Medulla oblongata (tissue), 1 donor: ENCODE measurements around the gene ACTC1.
A peak's percentile ranks its signal among the peaks of the same experiment; 100 is the strongest.
"Not testable (repeated sequence)": the region's sequence is repeated elsewhere in the genome, so short reads cannot be mapped to it uniquely, and the experiment has no call there.

Experiments used
- DNase-seq: peaks from one replicate; pipeline ENCODE4 v3.0.0-alpha.2; 2015; ENCODE audit errors: extremely low spot score

The ACTC1 gene

DNA sequence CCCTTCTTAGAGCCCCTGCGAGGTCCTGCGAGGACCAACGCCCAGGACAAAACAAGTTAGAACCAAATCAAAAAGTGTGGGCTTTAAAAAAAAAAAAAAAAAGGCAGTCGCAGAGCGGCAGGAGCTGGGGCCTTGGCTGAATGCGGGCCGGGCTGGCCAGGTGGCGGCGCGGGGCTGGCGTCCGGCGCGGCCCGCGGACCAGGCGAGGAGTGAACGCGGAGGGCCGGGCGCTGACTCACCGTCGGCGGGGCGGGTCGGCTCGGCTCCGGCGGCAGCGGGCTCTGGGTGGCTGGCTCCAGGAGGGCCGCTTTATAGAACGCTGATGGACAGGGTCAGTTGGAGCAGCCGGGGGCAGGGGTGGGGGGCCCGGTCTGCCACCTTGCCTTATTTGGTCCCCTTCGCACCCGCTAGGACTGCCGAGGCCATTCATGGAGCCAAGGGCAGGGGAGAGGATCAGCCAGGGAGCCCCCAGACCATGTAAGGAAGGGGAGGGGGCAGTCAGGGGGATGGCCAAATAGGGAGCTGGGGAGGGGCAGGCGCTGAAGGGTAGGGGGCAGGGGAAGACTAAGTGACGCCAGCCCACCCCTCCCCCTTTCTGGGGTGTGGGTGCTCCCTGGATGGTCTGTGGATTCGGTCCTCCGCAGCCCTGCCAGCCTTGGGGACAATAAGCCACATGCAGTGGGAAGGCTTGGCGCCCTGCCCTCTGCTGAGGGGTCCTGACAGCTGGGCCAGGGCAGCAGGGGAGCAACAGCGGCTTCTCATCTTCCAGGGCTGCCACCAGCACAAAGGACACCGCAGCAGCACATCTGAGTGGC lies at the start of gene ACTC1:
Gene ACTC1 (minus strand): TSS at position 283 of the 815 bp plus-strand sequence. CDS start 741 bp downstream, outside the sequence.
- DNase-seq, result no peak

DNA sequence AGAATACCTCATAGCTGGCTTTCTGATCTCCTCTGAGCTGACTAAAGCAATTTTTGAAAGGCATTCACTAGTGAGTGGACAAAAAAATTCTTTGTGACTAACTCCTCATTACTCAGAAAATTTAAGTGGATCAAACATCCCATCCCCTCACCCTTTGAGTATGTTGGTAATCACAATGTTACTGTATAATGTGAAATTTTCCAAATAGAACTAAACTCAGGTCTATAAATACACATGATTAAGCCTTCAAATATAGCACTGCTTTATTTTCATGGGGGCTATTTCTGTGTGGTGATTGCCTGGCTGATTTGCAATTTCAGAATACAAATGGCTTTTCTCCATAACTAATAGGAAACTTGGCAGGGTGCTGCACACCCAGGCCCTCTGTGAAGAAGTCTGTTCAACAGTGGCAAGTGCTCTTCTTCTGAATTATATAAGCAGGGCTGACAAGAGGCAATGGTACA lies 45.9 kb upstream of the ACTC1 start:
- peak; percentile 32 for DNase-seq

DNA sequence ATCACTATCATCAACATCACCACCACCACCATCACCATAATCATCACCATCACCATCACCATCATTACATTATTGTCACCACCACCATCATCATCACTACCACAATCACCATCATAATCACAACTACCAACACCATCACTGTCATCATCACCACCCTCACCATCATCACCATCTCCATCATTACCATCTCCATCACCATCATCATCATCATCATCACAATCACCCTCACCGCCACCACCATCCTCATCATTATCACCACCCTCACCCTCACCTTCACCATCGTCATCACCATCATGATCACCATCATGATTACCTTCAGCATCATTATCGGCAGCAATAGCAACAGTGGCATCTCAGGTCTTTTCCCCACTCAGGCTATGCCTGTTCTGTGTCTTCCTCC lies 42.9 kb upstream of the ACTC1 start:
- DNase-seq, result no peak

DNA sequence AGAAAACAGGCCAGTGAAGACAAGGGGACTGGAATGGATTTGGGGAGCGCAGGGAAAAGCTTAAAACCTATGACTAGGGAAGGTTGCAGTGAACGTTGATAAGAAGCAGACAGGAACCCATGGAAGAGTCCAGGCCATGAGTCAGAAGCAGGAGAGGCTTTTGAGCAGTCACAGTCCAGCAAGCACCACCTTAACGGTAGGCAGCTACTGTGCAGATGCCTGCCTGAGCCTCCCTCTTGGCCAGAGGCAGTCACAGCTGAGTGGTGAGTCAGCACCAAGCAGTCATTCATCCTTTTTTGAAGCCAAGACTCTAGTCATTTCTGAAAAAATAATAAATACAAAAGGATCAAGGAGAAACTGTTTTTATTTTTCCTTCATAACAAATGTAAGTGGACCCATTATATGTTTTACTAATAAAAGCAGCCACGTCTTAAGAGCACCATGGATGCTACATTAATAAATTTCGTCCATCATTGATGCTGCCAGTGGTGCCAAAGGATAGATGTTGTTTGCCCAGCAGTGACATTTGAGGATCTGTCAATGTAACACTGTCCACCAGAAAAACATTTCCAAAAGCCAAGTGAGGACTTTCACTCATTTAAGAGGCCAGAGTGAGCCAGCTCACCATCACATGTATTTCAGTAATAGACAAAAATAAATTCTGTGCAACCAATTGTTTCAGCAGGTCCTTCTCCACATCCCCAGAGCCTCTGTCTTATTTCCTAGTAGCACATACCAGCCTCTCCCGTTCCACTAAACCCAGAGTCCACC lies 42.1 kb upstream of the ACTC1 start:
- DNase-seq, result no peak

DNA sequence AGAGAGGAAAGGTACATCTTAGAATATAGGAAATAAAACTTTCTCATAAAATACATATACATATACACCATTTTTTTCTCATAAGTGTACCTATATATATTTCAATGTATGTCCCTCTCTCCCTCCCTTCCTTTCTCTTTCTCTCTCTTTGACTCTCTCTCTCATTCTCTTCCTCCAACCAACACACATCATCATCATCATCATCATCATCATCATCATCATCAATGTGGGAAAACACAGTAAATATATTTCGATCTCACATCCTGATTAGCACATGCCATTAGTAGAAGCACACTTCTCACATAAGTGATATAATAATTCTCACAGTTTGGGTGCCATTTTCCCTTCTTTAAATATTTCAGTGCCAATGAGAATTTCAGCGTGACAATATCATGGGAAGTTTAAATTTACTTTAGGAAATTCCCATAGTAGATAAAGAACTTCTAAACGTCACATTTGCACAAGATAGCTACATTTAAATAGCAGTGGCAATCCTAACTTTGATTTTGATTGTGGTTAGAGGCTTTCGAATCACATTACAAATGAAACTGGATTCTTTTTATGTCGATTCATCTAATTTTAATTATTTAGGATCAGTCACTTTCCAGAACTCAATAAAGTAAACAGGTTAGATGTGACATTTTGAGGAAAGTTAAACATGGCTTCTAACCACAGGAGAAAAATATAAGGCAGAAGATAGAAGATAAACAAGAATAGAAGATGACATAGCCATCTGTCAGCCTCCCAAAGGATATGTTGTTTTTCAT lies 33.0 kb upstream of the ACTC1 start:
- DNase-seq, result no peak

GRCh38 chr15:34821831-34822230 lies 26.5 kb upstream of the ACTC1 start:
- no peak for DNase-seq

DNA sequence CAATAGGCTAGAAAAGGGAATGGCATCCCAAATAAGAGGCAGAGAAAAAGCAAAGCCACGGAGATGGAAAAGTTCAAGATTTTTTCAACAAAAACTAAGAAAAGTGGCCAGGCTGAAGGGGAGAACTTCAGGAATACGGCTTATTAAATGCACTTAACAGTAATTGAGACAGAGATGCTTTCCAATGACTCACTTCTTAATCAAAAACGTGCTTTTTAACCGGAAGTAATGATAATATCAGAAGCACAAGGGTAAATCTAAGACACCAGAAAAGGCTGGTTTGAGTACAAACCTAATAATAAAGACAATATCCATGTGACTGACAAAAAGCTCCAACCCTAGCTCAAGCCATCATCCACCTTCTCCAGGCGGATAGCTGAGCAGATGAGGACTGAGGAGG lies 24.8 kb upstream of the ACTC1 start:
- DNase-seq, result no peak

DNA sequence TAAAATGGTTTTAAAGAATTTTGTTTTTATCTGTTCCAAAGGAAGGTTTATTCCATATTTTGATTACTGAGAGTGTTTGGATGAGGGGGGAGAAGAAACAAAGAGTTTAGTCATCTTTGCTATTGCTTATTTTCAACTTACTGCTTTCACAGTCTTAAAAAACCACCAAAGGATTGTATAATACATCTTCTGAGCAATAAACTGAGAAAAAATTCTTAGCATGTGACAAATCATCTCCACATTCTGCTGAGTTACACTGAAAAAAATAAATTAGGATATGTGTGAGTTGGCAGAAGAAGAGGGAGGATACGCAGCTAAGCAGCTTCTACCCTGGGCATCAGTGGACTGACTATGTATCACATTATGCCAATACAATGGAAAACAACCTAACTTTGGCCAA lies 23.2 kb upstream of the ACTC1 start:
- DNase-seq, result no peak

DNA sequence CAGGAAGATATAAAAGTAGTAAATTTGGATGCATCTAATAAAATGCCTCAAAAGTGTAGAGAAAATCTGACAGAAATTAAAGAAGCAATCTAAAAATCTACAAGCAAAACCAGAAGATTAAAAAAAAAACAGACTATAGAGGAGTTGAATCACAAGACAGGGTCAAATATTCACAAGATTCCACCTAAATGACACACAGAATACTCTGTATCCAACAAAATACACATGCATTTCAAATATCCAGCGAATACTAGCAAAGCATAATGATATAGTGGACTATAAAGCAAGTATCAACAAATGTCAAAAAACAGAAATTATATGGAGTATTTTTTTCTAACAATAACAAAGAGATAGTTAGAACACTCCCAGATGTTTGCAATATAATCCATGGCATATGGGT lies 20.5 kb upstream of the ACTC1 start:
- DNase-seq, result no peak

GRCh38 chr15:34813446-34814190 lies 18.3 kb upstream of the ACTC1 start:
- DNase-seq, result no peak

DNA sequence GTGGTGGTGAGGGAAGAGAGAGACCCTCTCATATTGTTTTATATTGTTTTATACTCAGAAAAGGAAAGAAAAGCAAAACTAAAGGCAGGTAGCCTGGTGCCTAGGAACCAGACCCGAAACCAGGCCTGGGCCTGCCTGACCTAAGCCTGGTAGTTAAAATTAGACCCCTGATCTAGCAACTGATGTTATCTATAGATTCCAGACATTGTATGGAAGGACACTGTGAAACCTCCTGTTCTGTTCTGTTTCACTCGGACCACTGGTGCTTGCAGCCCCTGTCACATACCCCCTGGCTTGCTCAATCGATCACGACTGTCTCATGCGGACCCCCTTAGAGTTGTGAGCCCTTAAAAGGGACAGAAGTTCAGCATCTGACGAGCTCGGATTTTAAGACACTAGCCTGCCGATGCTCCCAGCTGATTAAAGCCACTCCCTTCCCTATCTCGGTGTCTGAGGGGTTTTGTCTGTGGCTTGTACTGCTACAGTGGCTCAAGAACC lies 17.6 kb upstream of the ACTC1 start:
- DNase-seq, result not testable (repeated sequence)

DNA sequence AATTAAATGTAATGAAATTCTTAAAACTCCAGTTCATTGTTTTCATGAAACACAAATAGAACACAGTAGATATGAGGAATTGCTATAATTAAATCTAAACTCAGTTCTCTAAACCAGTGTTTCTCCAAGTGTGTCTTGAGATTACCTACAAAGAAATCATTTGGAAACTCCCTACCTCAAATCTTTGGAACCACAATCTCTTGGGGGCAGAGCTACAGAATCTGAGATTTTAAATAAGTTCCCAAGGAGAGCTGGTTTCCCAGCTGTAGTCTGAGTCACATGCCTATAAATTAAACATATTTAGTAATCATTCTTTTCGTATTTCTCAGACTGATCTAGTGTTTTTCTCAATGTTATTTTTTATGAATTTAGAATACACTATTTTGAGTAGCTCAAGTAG lies 17.0 kb upstream of the ACTC1 start:
- no peak for DNase-seq

GRCh38 chr15:34810443-34811129 lies 15.2 kb upstream of the ACTC1 start:
- no peak for DNase-seq

DNA sequence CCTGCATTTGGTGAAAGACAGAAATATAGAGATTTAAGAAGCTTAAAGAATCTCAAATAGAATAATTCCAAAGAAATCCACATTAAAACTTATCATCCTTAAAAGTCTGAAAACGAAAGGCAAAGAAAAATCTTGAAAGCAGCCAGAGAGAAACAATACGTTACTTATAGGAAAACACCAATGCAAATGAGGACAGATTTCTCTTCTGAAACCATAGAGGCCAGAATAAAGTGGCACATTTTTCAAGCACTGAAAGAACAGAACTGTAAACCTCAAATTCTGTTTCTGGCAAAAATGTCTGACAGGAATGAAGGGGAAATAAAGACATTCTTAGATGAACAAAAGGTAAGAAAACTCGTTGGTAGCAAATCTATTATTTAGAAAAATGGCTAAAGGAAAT lies 13.8 kb upstream of the ACTC1 start:
- DNase-seq, result no peak

DNA sequence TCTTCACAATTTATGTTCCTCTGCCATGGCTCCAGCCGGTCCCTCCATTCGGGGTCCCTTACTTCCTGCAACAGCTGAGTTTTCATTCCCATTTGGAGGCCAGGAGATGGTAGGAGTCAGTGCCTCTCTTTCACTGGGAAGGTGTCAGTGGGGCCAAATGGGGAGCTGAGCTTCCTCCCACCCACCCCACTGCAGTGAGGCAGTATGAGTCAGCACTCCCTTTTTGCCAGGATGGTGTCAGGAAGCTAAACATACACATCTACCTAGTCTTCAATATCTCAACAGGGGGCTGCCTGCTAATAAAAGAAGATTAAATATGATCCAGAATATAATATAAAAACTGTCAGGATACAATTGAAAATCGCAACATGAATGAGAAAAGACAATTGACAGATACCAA lies 12.7 kb upstream of the ACTC1 start:
- DNase-seq, result no peak

- not testable (repeated sequence) for DNase-seq
Measured at GRCh38 chr15:34807241-34807640, 11.9 kb upstream of the ACTC1 start.

DNA sequence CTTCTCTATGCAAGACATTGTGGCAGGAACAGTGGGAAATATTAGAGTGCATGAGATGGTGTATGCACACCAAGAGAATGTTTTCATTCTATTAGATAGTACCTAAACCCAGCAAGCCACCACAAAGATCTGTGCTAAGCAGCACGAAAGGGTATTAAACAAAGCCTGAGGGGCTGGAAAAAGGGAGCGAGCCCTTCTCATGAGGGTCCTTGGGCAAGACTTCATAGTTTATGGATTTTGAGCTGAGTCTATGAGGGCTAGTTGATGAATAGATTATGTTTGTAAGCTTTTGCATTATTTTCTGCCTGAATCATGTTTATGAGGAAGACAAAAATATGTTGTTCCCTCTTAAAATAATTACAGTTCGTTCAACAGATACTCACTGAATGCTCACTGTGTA lies 9.4 kb upstream of the ACTC1 start:
- DNase-seq, result no peak

GRCh38 chr15:34804113-34804512 lies 8.8 kb upstream of the ACTC1 start:
- no peak for DNase-seq

GRCh38 chr15:34802803-34803750 lies 7.7 kb upstream of the ACTC1 start:
- DNase-seq, result no peak

DNA sequence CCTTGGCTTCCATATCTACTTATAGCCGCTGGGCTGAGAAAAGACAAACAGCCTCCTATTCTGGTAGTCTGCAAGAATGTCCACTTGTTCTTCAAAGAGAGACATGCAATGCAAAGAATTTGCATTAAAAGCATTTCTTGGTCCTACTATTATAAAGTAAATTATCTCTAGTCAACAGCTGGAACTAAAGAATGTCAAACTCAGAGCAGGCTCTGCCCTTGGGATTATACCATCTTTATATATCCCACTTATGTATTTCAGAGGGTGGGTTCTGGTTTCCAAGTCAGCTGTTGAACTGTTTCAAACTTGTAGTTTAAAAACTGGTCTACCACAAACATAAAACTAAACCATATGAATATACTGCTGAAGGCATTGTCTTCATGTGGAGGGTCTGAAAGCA lies 7.0 kb upstream of the ACTC1 start:
- DNase-seq, result no peak
